GM18507 (cell line): ENCODE data around the gene LRMDA.

Experiments
- DNase-seq: peaks from one replicate; pipeline ENCODE4 v3.0.0; 2011; ENCODE audit warnings: low read depth; ENCODE audit not compliant: insufficient read length; ENCODE audit errors: extremely low spot score
- FAIRE-seq: peaks from 2 replicates; lab custom pipeline; 2011; peaks lifted over from hg19 to GRCh38; lab: Jason Lieb, UNC

LRMDA gene

GRCh38 chr10:75431180-75432111 lies at the start of gene LRMDA:
Gene LRMDA, plus strand, starts transcription at chr10:75431624.
- DNase-seq (no peak), FAIRE-seq (no peak)

DNA sequence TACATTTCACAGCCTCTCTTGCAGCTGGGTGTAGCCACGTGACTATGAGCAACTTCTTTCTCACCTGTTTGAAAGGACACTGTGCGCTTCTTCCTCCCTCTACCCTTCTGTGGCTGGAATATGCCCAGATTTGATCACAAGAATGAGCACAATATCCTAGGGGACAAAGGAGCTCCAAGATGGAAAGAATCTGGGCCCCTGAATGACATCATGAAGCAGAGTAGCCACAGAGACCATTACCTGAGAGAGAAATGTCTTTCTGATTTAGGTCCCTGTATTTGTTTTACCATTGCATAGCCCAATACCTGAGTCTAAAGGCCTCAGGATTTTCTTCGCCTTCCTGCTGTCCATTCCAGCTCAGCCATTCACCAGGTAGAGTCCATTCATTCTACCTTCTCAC lies 45.3 kb upstream of the LRMDA start:
- no peak for FAIRE-seq

GRCh38 chr10:75388082-75388481 lies 43.3 kb upstream of the LRMDA start:
- FAIRE-seq: no peak
- DNase-seq: no peak

More for the DNA sequence above, 45.3 kb upstream of the LRMDA start:
- DNase-seq: no peak

- DNase-seq (no peak), FAIRE-seq (no peak)
Observed at GRCh38 chr10:75390178-75390577, 41.2 kb upstream of the LRMDA start.

DNA sequence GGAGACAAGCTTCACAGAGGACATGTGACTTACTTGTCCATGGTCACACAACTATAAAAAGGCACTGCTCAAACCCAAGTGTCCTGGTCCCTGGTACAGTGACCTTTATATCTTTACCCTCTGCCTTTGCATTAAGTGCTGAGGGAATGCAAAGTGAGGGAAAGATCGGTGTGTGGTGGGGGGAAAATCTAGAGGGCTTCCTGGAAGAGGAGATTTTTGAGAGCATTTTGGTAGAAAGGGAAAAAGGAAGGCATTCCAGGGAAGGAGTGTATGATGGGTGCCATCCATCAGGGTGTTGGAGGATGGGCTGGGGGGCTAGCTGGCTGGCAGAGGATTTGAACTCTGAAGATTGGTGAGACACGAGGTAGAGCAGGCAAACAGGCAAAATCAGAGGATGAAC lies 39.2 kb upstream of the LRMDA start:
- FAIRE-seq: no peak
- DNase-seq: no peak

- no peak for DNase-seq
- no peak for FAIRE-seq
Observed at GRCh38 chr10:75392744-75393143, 38.7 kb upstream of the LRMDA start.

- no peak for FAIRE-seq
- no peak for DNase-seq
Observed at GRCh38 chr10:75394221-75394620, 37.2 kb upstream of the LRMDA start.

GRCh38 chr10:75395066-75395931 lies 36.1 kb upstream of the LRMDA start:
- FAIRE-seq (no peak), DNase-seq (no peak)

- FAIRE-seq (no peak), DNase-seq (no peak)
Observed at GRCh38 chr10:75395932-75396630, 35.3 kb upstream of the LRMDA start.

GRCh38 chr10:75396631-75397495 lies 34.6 kb upstream of the LRMDA start:
- FAIRE-seq (no peak), DNase-seq (no peak)

- DNase-seq (no peak), FAIRE-seq (no peak)
Observed at GRCh38 chr10:75397496-75398199, 33.8 kb upstream of the LRMDA start.

GRCh38 chr10:75398200-75398691 lies 33.2 kb upstream of the LRMDA start:
- DNase-seq (no peak), FAIRE-seq (no peak)

- FAIRE-seq: no peak
Observed at GRCh38 chr10:75398692-75399460, 32.5 kb upstream of the LRMDA start.

DNA sequence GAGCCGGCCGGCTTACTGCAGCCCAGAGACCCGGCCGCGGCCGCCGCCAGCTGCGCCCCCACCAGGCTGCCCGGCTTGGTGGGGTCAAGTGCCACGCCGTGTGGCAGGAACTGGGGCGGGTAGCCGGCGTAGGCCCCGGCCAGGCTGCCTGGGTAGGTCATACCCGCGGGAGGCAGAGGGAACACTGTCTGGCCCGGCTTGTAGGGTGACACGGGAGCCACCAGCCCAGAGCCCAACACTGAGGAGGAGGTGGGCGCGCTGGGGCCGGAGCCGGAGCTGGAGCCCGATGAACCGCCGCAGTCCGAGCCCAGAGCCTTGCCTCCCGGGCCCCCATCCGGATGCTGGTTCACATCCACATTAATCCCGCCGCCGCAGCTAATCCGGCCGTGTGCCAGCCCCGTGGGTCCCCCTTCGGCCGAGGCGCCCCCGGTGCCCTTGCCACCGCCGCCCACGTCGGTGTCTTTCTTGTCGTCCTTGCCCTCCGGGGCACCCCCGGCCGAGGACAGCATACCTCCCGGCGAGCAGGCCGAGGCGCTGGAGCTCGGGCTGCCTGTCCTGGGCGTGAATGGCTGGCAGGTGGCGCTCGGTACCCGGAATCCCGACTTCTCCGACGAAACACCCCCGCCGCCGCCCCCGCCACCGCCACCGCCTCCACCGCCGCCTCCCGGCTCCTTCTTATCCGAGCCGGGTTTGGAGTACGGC lies 31.8 kb upstream of the LRMDA start:
- DNase-seq: no peak

More at GRCh38 chr10:75398692-75399460, 32.5 kb upstream of the LRMDA start:
- DNase-seq: no peak

GRCh38 chr10:75400163-75400770 lies 31.2 kb upstream of the LRMDA start:
- FAIRE-seq: no peak
- no peak for DNase-seq

More for the DNA sequence above, 31.8 kb upstream of the LRMDA start:
- no peak for FAIRE-seq

DNA sequence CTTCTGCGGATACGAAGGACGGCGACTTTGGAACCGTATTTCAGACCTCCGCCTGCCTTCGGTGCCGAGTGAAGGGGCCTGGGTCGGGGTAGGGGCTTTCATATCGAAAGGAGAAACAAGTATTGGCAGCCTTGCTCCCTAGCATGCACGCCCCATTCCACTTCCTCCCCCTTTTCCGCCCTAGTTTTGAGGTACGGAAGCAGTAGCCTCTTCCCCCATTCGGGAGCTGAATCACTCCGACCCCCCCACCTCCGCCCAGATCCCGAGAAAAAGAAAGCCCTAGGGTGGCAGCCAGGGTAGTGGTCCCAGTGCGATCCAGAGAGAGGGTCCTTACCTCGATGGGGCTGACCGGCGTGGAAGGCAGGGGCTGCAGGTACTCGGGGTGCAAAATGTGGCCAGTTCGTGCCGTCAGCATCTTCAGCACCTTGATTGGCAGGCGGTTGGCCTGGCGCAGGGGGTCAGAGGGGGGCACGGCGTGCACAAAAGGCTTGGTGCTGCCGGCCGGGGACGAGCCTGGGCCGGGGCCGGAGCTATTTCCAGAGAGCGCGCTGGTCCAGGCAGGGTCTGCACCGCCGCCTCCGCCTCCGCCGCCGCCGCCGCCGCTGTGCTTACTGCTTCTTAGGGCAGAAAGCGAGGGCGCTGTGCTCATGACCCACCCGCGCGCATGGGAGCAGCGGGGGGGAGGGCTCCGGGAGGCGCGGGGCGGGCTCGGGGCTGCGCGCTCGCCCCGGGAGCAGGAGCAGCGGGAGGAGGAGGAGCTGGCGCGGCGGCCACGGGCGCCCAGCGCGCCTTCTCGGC lies 30.5 kb upstream of the LRMDA start:
- no peak for FAIRE-seq
- DNase-seq: no peak
